CD4-positive, CD25-positive, alpha-beta regulatory T cell (primary cell): Measurements from ENCODE around the gene TMEM132A. TPM values are rescaled to one million over a fixed set of nuclear protein-coding genes. Genes with fewer than 3 reads are reported as not detected.
"Not testable (repeated sequence)": the region's sequence is repeated elsewhere in the genome, so short reads cannot be mapped to it uniquely, and the experiment has no call there.

Experiments used
- ATAC-seq, 2 donors: fragments of 150-1000 bp; cut with Tn5 transposase; one replicate each; pipeline ENCODE4 v1.10.0; 2021; ENCODE audit warnings: low read depth in 2 of 2, moderate number of reproducible peaks in 2 of 2, moderate library complexity in 1 of 2
- DNase-seq, 3 donors: peaks; one replicate each; pipeline versions ENCODE4 v3.0.0 to v3.0.0-alpha.2; 2012 to 2022; ENCODE audit warnings: mixed read lengths in 1 of 3
- H3K27ac ChIP-seq: one replicate; pipeline ENCODE4 v1.7.0; 2013; ENCODE audit warnings: mild to moderate bottlenecking, low read length; ENCODE audit not compliant: insufficient read depth, poor library complexity, severe bottlenecking
- H3K27me3 ChIP-seq: one replicate; pipeline ENCODE4 v1.7.0; 2013; ENCODE audit warnings: low read length; ENCODE audit not compliant: control insufficient read depth, insufficient read depth
- H3K36me3 ChIP-seq: one replicate; pipeline ENCODE4 v1.7.0; 2013; ENCODE audit warnings: mild to moderate bottlenecking, low read length, moderate library complexity; ENCODE audit not compliant: control insufficient read depth, insufficient read depth
- H3K4me1 ChIP-seq: 2 replicates; pipeline ENCODE4 v1.7.0; 2013; ENCODE audit warnings: mild to moderate bottlenecking, low read length; ENCODE audit not compliant: insufficient read depth, control insufficient read depth, poor library complexity, severe bottlenecking
- H3K4me3 ChIP-seq: one replicate; pipeline ENCODE4 v1.7.0; 2013; ENCODE audit warnings: low read depth, mild to moderate bottlenecking, low read length, moderate library complexity
- H3K9me3 ChIP-seq, 2 experiments: 1 replicate in 1 of 2; 2 replicates in 1 of 2; pipeline ENCODE4 v1.7.0; 2013; ENCODE audit warnings: low read length in 2 of 2, mild to moderate bottlenecking in 1 of 2, moderate library complexity in 1 of 2; ENCODE audit not compliant: control insufficient read depth in 2 of 2
- H3K27ac Mint-ChIP-seq, 3 donors: one replicate each; pipeline ENCODE4 v1.8.0; 2020 to 2022; ENCODE audit warnings: mild to moderate bottlenecking in 3 of 3, mixed read lengths in 3 of 3, moderate library complexity in 2 of 3
- H3K27me3 Mint-ChIP-seq: one replicate; pipeline ENCODE4 v1.8.0; 2022; ENCODE audit warnings: mild to moderate bottlenecking, mixed read lengths
- H3K36me3 Mint-ChIP-seq: one replicate; pipeline ENCODE4 v1.8.0; 2020; ENCODE audit warnings: mixed read lengths
- H3K4me1 Mint-ChIP-seq, 4 donors: one replicate each; pipeline ENCODE4 v1.8.0; 2020 to 2022; ENCODE audit warnings: mixed read lengths in 4 of 4, mild to moderate bottlenecking in 1 of 4
- H3K4me3 Mint-ChIP-seq, 4 donors: one replicate each; pipeline ENCODE4 v1.8.0; 2020 to 2022; ENCODE audit warnings: mild to moderate bottlenecking in 4 of 4, mixed read lengths in 4 of 4, moderate library complexity in 3 of 4
- H3K9me3 Mint-ChIP-seq, 7 donors: one replicate each; pipeline ENCODE4 v1.8.0; 2020 to 2022; ENCODE audit warnings: mixed read lengths in 7 of 7, mild to moderate bottlenecking in 3 of 7, moderate library complexity in 2 of 7
- polyA plus RNA-seq, 4 donors: library from polyadenylated mRNA; unstranded; fragments of 300-500 nt; fragmentation: Illumina TruSeq; gene quantifications; one replicate each; pipeline ENCODE4 v1.2.3, GENCODE V29; 2021
- total RNA-seq: library from RNA; stranded (reverse); gene quantifications from one replicate; pipeline ENCODE4 v1.2.3, GENCODE V29; 2022

Gene TMEM132A
- total and polyA plus RNA-seq, 5 donors from 2014 or later, result not detected

- Mint-ChIP-seq H3K27ac (peak within 1 kb of the TSS; percentile 97 to 98 (median 98)), H3K36me3 (peaks cover 7% of the 10 kb centered on the region), H3K4me3 (peak within 1 kb of the TSS; percentile 88 to 93 (median 91)), H3K9me3 (peaks cover 0 to 2% (median 0%) of the 10 kb centered on the region in 7 donors), H3K4me1 (peaks cover 15 to 57% (median 32%) of the 10 kb centered on the region in 4 donors), H3K27me3 (peaks cover 10% of the 10 kb centered on the region)
- Histone ChIP-seq H3K27me3 (peaks cover 13% of the 10 kb centered on the region), H3K4me1 (peaks cover 34% of the 10 kb centered on the region), H3K9me3 (no peaks in the 10 kb centered on the region), H3K36me3 (peaks cover 26% of the 10 kb centered on the region), H3K4me3 (peak within 1 kb of the TSS; percentile 91), H3K27ac (peak within 1 kb of the TSS; percentile 91)
- peak; percentile 94 to 97 for ATAC-seq
- DNase-seq, result peak; percentile 99
These were observed 17.9 kb upstream of the TMEM132A start, which contains the start of gene PRPF19 for GRCh38 chr11:60906132-60906972. Gene PRPF19, minus strand, starts transcription at chr11:60906585. Its CDS starts 203 bp downstream, at chr11:60906382.

DNA sequence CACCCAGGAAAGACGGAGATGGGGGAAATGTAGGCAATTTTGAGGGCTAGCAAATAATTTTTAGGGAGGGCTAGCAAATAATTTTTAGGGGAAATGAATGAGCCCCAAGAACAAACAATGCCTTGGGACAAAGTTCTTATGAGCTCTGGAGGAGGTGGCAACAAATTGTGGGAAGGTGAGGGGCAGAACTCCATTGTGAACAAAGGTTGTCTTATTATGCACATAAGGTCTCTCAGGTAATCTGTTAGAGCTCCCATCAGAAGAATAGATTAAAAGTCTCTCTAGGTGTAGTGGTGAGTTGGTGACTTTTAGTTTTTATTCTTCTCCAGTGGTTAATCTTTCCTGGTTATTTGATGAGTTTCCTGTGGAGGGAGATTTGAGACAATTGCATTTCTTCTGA is 15.5 kb upstream of the TMEM132A start:
- peaks cover 26 to 70% (median 35%) of the 10 kb centered on the region in 4 donors for H3K4me1 Mint-ChIP-seq
- peaks cover 10% of the 10 kb centered on the region for H3K27me3 Mint-ChIP-seq
- peak overlapping the region in 2 of 4 donors; percentile 17 to 88 for H3K4me3 Mint-ChIP-seq
- no peaks in the 10 kb centered on the region for H3K9me3 ChIP-seq
- peaks cover 0 to 2% (median 0%) of the 10 kb centered on the region in 7 donors for H3K9me3 Mint-ChIP-seq
- peaks cover 48% of the 10 kb centered on the region for H3K4me1 ChIP-seq
- no peak overlapping the region for H3K4me3 ChIP-seq
- peak overlapping the region in 1 of 3 donors; percentile 72 for H3K27ac Mint-ChIP-seq
- peaks cover 13% of the 10 kb centered on the region for H3K27me3 ChIP-seq
- H3K36me3 ChIP-seq, result peaks cover 2% of the 10 kb centered on the region
- no peak overlapping the region for H3K27ac ChIP-seq
- ATAC-seq (no peak), DNase-seq (no peak)
- H3K36me3 Mint-ChIP-seq, result no peaks in the 10 kb centered on the region

GRCh38 chr11:60909680-60910280 is 14.5 kb upstream of the TMEM132A start:
- not testable (repeated sequence) for H3K4me3 ChIP-seq, H3K36me3 ChIP-seq, H3K9me3 Mint-ChIP-seq, H3K27ac ChIP-seq, ATAC-seq, DNase-seq, H3K9me3 ChIP-seq, H3K36me3 Mint-ChIP-seq
- Mint-ChIP-seq H3K27ac (peak overlapping the region in 1 of 3 donors; percentile 44), H3K4me1 (peaks cover 21 to 63% (median 33%) of the 10 kb centered on the region in 4 donors), H3K4me3 (peak overlapping the region in 1 of 4 donors; percentile 88), H3K27me3 (peaks cover 10% of the 10 kb centered on the region)
- Histone ChIP-seq H3K4me1 (peaks cover 49% of the 10 kb centered on the region), H3K27me3 (peaks cover 13% of the 10 kb centered on the region)

- Histone ChIP-seq H3K27me3 (peaks cover 13% of the 10 kb centered on the region), H3K27ac (no peak overlapping the region), H3K36me3 (no peaks in the 10 kb centered on the region), H3K4me3 (no peak overlapping the region), H3K9me3 (no peaks in the 10 kb centered on the region), H3K4me1 (peaks cover 49% of the 10 kb centered on the region)
- Mint-ChIP-seq H3K4me3 (peak overlapping the region in 2 of 4 donors; percentile 16 to 43), H3K27ac (peak overlapping the region in 1 of 3 donors; percentile 15), H3K36me3 (no peaks in the 10 kb centered on the region), H3K27me3 (peaks cover 10% of the 10 kb centered on the region), H3K4me1 (peaks cover 18 to 63% (median 31%) of the 10 kb centered on the region in 4 donors), H3K9me3 (peaks cover 0 to 2% (median 0%) of the 10 kb centered on the region in 7 donors)
- DNase-seq (no peak), ATAC-seq (no peak)
These were observed 14.0 kb upstream of the TMEM132A start for GRCh38 chr11:60910281-60910687.

GRCh38 chr11:60910711-60911380 is 13.4 kb upstream of the TMEM132A start:
- ATAC-seq (no peak), DNase-seq (no peak)
- Histone ChIP-seq H3K27me3 (peaks cover 13% of the 10 kb centered on the region), H3K36me3 (no peaks in the 10 kb centered on the region), H3K9me3 (no peaks in the 10 kb centered on the region), H3K4me1 (peaks cover 49% of the 10 kb centered on the region), H3K27ac (no peak overlapping the region), H3K4me3 (no peak overlapping the region)
- Mint-ChIP-seq H3K27me3 (peaks cover 10% of the 10 kb centered on the region), H3K27ac (peak overlapping the region in 2 of 3 donors; percentile 89 to 93), H3K36me3 (no peaks in the 10 kb centered on the region), H3K4me1 (peaks cover 17 to 63% (median 30%) of the 10 kb centered on the region in 4 donors), H3K9me3 (peaks cover 0 to 2% (median 0%) of the 10 kb centered on the region in 7 donors), H3K4me3 (peak overlapping the region in 2 of 4 donors; percentile 16 to 43)

GRCh38 chr11:60912223-60912850 is 11.9 kb upstream of the TMEM132A start:
- Mint-ChIP-seq H3K36me3 (peaks cover 4% of the 10 kb centered on the region), H3K27ac (peak overlapping the region; percentile 22 to 93 (median 89)), H3K9me3 (no peaks in the 10 kb centered on the region), H3K4me3 (peak overlapping the region; percentile 67 to 98 (median 79)), H3K4me1 (peaks cover 17 to 65% (median 32%) of the 10 kb centered on the region in 4 donors), H3K27me3 (peaks cover 10% of the 10 kb centered on the region)
- H3K9me3 ChIP-seq, result no peaks in the 10 kb centered on the region
- ATAC-seq, result no peak
- no peaks in the 10 kb centered on the region for H3K36me3 ChIP-seq
- peaks cover 43% of the 10 kb centered on the region for H3K4me1 ChIP-seq
- H3K27me3 ChIP-seq, result peaks cover 13% of the 10 kb centered on the region
- H3K4me3 ChIP-seq, result peak overlapping the region; percentile 9
- DNase-seq, result peak in 2 of 3 donors; percentile 31 to 46
- peak overlapping the region; percentile 98 for H3K27ac ChIP-seq
